HepG2 (cell line): ENCODE results near the gene DNM1. TPM values are rescaled to one million over a fixed set of nuclear protein-coding genes. Genes with fewer than 3 reads are reported as not detected.

Experiments
- ARNT2 ChIP-seq: sonication (generic); formaldehyde crosslinking; IDR thresholded peaks from 2 replicates; pipeline ENCODE4 v1.8.0; 2022; ENCODE audit warnings: mild to moderate bottlenecking, low read depth, missing genetic modification reagents, moderate library complexity
- BCL3 ChIP-seq: sonication (generic); formaldehyde crosslinking; IDR thresholded peaks from 2 replicates; pipeline ENCODE4 v1.5.1; 2020; ENCODE audit warnings: mild to moderate bottlenecking, missing genetic modification reagents, moderate library complexity
- BORCS8-MEF2B ChIP-seq: sonication (generic); formaldehyde crosslinking; IDR thresholded peaks from 2 replicates; pipeline ENCODE4 v1.8.0; 2022; ENCODE audit warnings: mild to moderate bottlenecking, missing genetic modification reagents
- CEBPB ChIP-seq: IDR thresholded peaks from 2 replicates; pipeline ENCODE4 v1.6.1; 2011; ENCODE audit warnings: low read depth, low read length, improper control_type of control experiment, borderline replicate concordance
- DMAP1 ChIP-seq: IDR thresholded peaks from 2 replicates; pipeline ENCODE4 v1.6.1; 2016
- E2F1 ChIP-seq: sonication (generic); formaldehyde crosslinking; IDR thresholded peaks from 2 replicates; pipeline ENCODE4 v1.5.0; 2020; ENCODE audit warnings: missing genetic modification reagents
- JUND ChIP-seq: sonication (generic); formaldehyde crosslinking; IDR thresholded peaks from 2 replicates; pipeline ENCODE4 v1.8.0; 2022; ENCODE audit warnings: mild to moderate bottlenecking, missing genetic modification reagents
- KAT8 ChIP-seq: IDR thresholded peaks from 2 replicates; pipeline ENCODE4 v1.6.1; 2016; ENCODE audit warnings: missing genetic modification reagents, missing compliant biosample characterization
- MIXL1 ChIP-seq: IDR thresholded peaks from 2 replicates; pipeline ENCODE4 v1.6.1; 2016
- NR2F2 ChIP-seq: IDR thresholded peaks from 2 replicates; pipeline ENCODE4 v1.6.1; 2012; ENCODE audit warnings: low read depth, inconsistent platforms, borderline replicate concordance
- SALL1 ChIP-seq: sonication (generic); formaldehyde crosslinking; IDR thresholded peaks from 2 replicates; pipeline ENCODE4 v1.8.0; 2022; ENCODE audit warnings: mild to moderate bottlenecking, missing genetic modification reagents
- TCF12 ChIP-seq, 2 experiments: fragments of 450-650 bp in 1 of 2; sonication (generic) in 1 of 2; formaldehyde crosslinking in 1 of 2; IDR thresholded peaks; 2 replicates each; pipeline versions ENCODE4 v1.6.1 to v1.8.0; 2017 to 2022; ENCODE audit warnings: antibody characterized with exemption in 1 of 2, mild to moderate bottlenecking in 1 of 2, missing genetic modification reagents in 1 of 2, moderate library complexity in 1 of 2
- TMF1 ChIP-seq: sonication (generic); formaldehyde crosslinking; IDR thresholded peaks from 2 replicates; pipeline ENCODE4 v1.8.1; 2022; ENCODE audit warnings: low read depth, missing genetic modification reagents
- ZBTB20 ChIP-seq: sonication (generic); formaldehyde crosslinking; IDR thresholded peaks from 2 replicates; pipeline ENCODE4 v1.8.1; 2023; ENCODE audit warnings: missing genetic modification reagents, low read depth, mild to moderate bottlenecking, borderline replicate concordance
- ZBTB38 ChIP-seq: sonication (generic); formaldehyde crosslinking; IDR thresholded peaks from 2 replicates; pipeline ENCODE4 v1.5.1; 2020; ENCODE audit warnings: mild to moderate bottlenecking, missing genetic modification reagents
- ZFP36L1 ChIP-seq: sonication (generic); formaldehyde crosslinking; IDR thresholded peaks from 2 replicates; pipeline ENCODE4 v1.8.0; 2022; ENCODE audit warnings: mild to moderate bottlenecking, missing genetic modification reagents, moderate library complexity
- ZNF101 ChIP-seq: sonication (generic); formaldehyde crosslinking; IDR thresholded peaks from 2 replicates; pipeline ENCODE4 v1.4.0; 2020; ENCODE audit warnings: mild to moderate bottlenecking, low read depth, missing genetic modification reagents, borderline replicate concordance
- ZNF230 ChIP-seq: sonication (generic); formaldehyde crosslinking; IDR thresholded peaks from 2 replicates; pipeline ENCODE4 v1.4.0; 2020; ENCODE audit warnings: mild to moderate bottlenecking, missing genetic modification reagents
- ZNF274 ChIP-seq: sonication (generic); formaldehyde crosslinking; IDR thresholded peaks from 2 replicates; pipeline ENCODE4 v1.5.1; 2020; ENCODE audit warnings: mild to moderate bottlenecking, missing genetic modification reagents
- ZNF546 ChIP-seq: sonication (generic); formaldehyde crosslinking; conservative IDR thresholded peaks from 2 replicates; pipeline ENCODE4 v1.8.1; 2023; ENCODE audit warnings: mild to moderate bottlenecking, missing genetic modification reagents
- ZNF570 ChIP-seq: sonication (generic); formaldehyde crosslinking; IDR thresholded peaks from 2 replicates; pipeline ENCODE4 v1.4.0; 2020; ENCODE audit warnings: mild to moderate bottlenecking, missing genetic modification reagents, borderline replicate concordance
- ZNF709 ChIP-seq: sonication (generic); formaldehyde crosslinking; IDR thresholded peaks from 2 replicates; pipeline ENCODE4 v1.5.0; 2020; ENCODE audit warnings: mild to moderate bottlenecking, missing genetic modification reagents
- ZNF761 ChIP-seq: sonication (generic); formaldehyde crosslinking; conservative IDR thresholded peaks from 2 replicates; pipeline ENCODE4 v1.4.0; 2020; ENCODE audit warnings: mild to moderate bottlenecking, missing genetic modification reagents
- ZNF776 ChIP-seq: sonication (generic); formaldehyde crosslinking; IDR thresholded peaks from 2 replicates; pipeline ENCODE4 v1.4.0; 2020; ENCODE audit warnings: mild to moderate bottlenecking, missing genetic modification reagents
- polyA plus RNA-seq, 8 experiments: library from polyadenylated mRNA; depleted of rRNA in 3 of 8; stranded (reverse) in 7 of 8; unstranded in 1 of 8; fragments of >200 nt; fragmentation: Illumina TruSeq in 4 of 8; extraction: Trizol in 4 of 8; gene quantifications; 2 replicates each; pipeline versions ENCODE4 v1.2.1 to v1.2.3, GENCODE V29; 2011 to 2016; ENCODE audit warnings: low read depth in 4 of 8, missing spikeins in 1 of 8, mixed read lengths in 1 of 8; ENCODE audit not compliant: insufficient read depth in 1 of 8
- total RNA-seq, 5 experiments: library from RNA; depleted of rRNA; stranded (reverse); fragments of >200 nt; fragmentation: Illumina TruSeq; extraction: Trizol; gene quantifications; 2 replicates each; pipeline ENCODE4 v1.2.3, GENCODE V29; 2016; ENCODE audit warnings: low read depth in 1 of 5
- TF ChIP-seq, protein P1 (sequence below): sonication (generic); formaldehyde crosslinking; IDR thresholded peaks from 2 replicates; pipeline ENCODE4 v1.5.1; 2020; ENCODE audit warnings: mild to moderate bottlenecking, missing genetic modification reagents, borderline replicate concordance
- TF ChIP-seq, protein P2 (sequence below): sonication (generic); formaldehyde crosslinking; IDR thresholded peaks from 2 replicates; pipeline ENCODE4 v1.8.0; 2022; ENCODE audit warnings: missing genetic modification reagents, low read depth, mild to moderate bottlenecking, borderline replicate concordance

The DNM1 gene
- total and polyA plus RNA-seq, 2 of the 13 experiments (the other 11 are each of a cell fraction or from before 2014, with no cell fraction given) = 0.13 to 0.58 TPM

DNA sequence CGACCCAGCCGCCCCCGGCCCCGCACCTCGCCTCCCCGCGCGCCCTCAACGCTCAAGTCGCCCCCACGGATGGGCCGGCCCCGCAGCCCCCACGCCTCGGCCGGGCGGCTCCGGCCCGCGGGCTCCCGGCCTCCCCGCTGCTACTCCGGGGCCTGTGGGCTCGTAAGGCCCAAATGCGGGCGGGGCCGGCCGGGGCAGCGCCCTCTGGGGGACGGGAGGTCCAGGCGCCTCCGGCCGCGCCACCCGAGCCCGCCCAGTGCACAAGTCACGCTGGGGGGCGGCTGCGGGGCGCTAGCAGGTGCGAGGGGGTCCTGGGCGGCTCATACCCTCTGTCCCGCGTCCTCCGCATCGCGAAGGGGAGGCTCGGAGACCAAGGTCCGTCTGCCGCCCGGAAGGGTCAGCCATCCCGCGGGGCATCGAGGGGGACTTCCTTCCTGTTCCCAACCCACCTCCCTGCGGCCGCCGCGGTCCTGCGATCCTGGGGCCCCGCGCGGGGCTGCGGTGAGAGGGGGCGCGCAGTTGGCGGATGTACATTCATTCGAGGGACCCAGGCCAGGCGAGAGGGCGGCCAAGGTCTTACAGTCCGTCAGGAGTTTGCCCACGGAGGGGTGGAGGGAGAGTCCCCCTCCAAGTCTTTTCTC is 11.7 kb upstream of the DNM1 start, which contains the start of gene CIZ1 (continued):
- TF ChIP-seq BCL3 (CRISPR knock-in tag) (peak; percentile 94), ZNF101 (no peak), KAT8 (peak; percentile 90), ZNF274 (CRISPR knock-in tag) (peak; percentile 81), ZFP36L1 (CRISPR knock-in tag) (peak; percentile 14; the same call in 1 of the 2 replicates), ZNF546 (CRISPR knock-in tag) (peak; percentile 77; the same call in 1 of the 2 replicates), DMAP1 (CRISPR knock-in tag) (peak; percentile 67; the same call in 1 of the 2 replicates), BORCS8-MEF2B (peak; percentile 64), SALL1 (peak; percentile 47; the same call in 1 of the 2 replicates), JUND (no peak), ZNF230 (no peak), ZNF761 (CRISPR knock-in tag) (peak; percentile 72; the same call in 1 of the 2 replicates), ZNF776 (CRISPR knock-in tag) (peak; percentile 80; the same call in 1 of the 2 replicates), CEBPB (no peak), MIXL1 (CRISPR knock-in tag) (peak; percentile 19; the same call in 1 of the 2 replicates), ARNT2 (CRISPR knock-in tag) (peak; percentile 73), TMF1 (CRISPR knock-in tag) (peak; percentile 94), ZNF570 (CRISPR knock-in tag) (no peak), ZNF709 (CRISPR knock-in tag) (no peak), ZBTB38 (CRISPR knock-in tag) (peak; percentile 62; the same call in 1 of the 2 replicates), TCF12 (IDR thresholded peaks at IDR 0.05) (no peak), TCF12 (CRISPR knock-in tag; IDR thresholded peaks at IDR 0.05) (peak; percentile 69; the same call in 1 of the 2 replicates), E2F1 (CRISPR knock-in tag) (peak; percentile 66), ZBTB20 (CRISPR knock-in tag) (0 out of 2 replicates have a peak, but pooled peaks have one; percentile 40), NR2F2 (0 out of 2 replicates have a peak, but pooled peaks have one; percentile 12)
- TF ChIP-seq, protein P1, sequence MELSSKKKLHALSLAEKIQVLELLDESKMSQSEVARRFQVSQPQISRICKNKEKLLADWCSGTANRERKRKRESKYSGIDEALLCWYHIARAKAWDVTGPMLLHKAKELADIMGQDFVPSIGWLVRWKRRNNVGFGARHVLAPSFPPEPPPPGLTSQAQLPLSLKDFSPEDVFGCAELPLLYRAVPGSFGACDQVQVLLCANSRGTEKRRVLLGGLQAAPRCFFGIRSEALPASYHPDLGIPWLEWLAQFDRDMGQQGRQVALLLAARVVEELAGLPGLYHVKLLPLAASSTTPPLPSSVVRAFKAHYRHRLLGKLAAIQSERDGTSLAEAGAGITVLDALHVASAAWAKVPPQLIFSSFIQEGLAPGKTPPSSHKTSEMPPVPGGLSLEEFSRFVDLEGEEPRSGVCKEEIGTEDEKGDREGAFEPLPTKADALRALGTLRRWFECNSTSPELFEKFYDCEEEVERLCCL (CRISPR knock-in tag) = peak; percentile 59; the same call in 1 of the 2 replicates
- TF ChIP-seq, protein P2, sequence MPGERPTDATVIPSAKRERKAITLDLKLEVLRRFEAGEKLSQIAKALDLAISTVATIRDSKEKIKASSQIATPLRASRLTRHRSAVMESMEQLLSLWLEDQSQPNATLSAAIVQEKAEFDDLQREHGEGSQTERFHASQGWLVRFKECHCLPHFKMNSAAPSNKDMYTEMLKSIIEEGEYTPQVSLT (CRISPR knock-in tag) = peak; percentile 77; the same call in 1 of the 2 replicates
